ENCODE data around the gene SKOR1.

DNA sequence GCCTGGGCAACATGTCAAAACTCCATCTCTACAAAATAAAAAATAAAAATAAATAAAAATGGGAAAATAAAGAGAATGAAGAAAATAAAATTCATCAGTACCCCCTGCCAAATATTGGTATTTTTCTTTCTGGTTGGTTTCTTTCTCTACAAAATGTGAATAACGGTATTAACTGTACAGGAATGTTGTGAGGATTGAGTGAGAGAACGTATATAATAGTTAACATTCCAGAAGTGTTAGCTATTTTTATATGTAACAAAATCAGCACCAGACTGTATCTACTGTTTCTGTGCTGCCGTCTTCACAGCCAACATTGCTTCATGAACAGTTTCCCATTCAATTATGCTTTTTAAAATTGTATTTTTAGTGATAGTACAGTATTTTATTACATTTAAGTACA lies 40.0 kb downstream of the SKOR1 start:
- TF ChIP-seq POLR2AphosphoS5 (IDR thresholded peaks at IDR 0.05; ENCODE audit: low read depth, low read length) (no peak), POU5F1 (IDR thresholded peaks at IDR 0.05; ENCODE audit: low read depth, low read length) (no peak), JUN (IDR thresholded peaks at IDR 0.05; ENCODE audit: low read depth, low read length) (no peak)
- TF ChIP-seq, protein P1, sequence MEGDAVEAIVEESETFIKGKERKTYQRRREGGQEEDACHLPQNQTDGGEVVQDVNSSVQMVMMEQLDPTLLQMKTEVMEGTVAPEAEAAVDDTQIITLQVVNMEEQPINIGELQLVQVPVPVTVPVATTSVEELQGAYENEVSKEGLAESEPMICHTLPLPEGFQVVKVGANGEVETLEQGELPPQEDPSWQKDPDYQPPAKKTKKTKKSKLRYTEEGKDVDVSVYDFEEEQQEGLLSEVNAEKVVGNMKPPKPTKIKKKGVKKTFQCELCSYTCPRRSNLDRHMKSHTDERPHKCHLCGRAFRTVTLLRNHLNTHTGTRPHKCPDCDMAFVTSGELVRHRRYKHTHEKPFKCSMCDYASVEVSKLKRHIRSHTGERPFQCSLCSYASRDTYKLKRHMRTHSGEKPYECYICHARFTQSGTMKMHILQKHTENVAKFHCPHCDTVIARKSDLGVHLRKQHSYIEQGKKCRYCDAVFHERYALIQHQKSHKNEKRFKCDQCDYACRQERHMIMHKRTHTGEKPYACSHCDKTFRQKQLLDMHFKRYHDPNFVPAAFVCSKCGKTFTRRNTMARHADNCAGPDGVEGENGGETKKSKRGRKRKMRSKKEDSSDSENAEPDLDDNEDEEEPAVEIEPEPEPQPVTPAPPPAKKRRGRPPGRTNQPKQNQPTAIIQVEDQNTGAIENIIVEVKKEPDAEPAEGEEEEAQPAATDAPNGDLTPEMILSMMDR (IDR thresholded peaks at IDR 0.05; ENCODE audit: control extremely low read depth in 1 of 3, insufficient read depth in 1 of 3, low read depth in 1 of 3, low read length in 3 of 3) = no peak
